ENCODE results near the gene SPAG9. TPM values are rescaled to one million over a fixed set of nuclear protein-coding genes. Genes with fewer than 3 reads are reported as not detected.

SPAG9 gene
- 6.1 TPM for polyA plus RNA-seq

GRCh38 chr17:51120739-51121619 lies at the start of gene SPAG9:
TSS of gene SPAG9 (minus strand) at chr17:51120868. CDS start at chr17:51120656, 212 bp downstream.
- Mint-ChIP-seq H3K27me3 (peaks cover 3% of the 10 kb centered on the region), H3K9me3 (no peaks in the 10 kb centered on the region), H3K36me3 (peaks cover 2% of the 10 kb centered on the region), H3K27ac (peak within 1 kb of the TSS; percentile 99 to 100 (median 99)), H3K4me3 (peak within 1 kb of the TSS; percentile 98 to 100 (median 98)), H3K4me1 (peaks cover 33 to 41% (median 37%) of the 10 kb centered on the region in 3 donors)

- Mint-ChIP-seq H3K9me3 (no peaks in the 10 kb centered on the region), H3K27me3 (no peaks in the 10 kb centered on the region), H3K4me3 (peak overlapping the region in 1 of 4 donors; percentile 85), H3K36me3 (peaks cover 2% of the 10 kb centered on the region), H3K27ac (no peak overlapping the region), H3K4me1 (peaks cover 9 to 17% (median 14%) of the 10 kb centered on the region in 3 donors)
Observed at GRCh38 chr17:51169340-51169739, 48.7 kb upstream of the SPAG9 start.

GRCh38 chr17:51166987-51167931 lies 46.6 kb upstream of the SPAG9 start:
- Mint-ChIP-seq H3K4me1 (peaks cover 9 to 17% (median 14%) of the 10 kb centered on the region in 3 donors), H3K36me3 (peaks cover 2% of the 10 kb centered on the region), H3K27ac (peak overlapping the region; percentile 65 to 86 (median 67)), H3K9me3 (no peaks in the 10 kb centered on the region), H3K4me3 (peak overlapping the region; percentile 83 to 90 (median 87)), H3K27me3 (no peaks in the 10 kb centered on the region)

- Mint-ChIP-seq H3K4me3 (peak within 1 kb of the TSS; percentile 85 to 95 (median 94)), H3K27ac (peak within 1 kb of the TSS; percentile 78 to 99 (median 97)), H3K9me3 (no peaks in the 10 kb centered on the region), H3K4me1 (peaks cover 11 to 17% (median 14%) of the 10 kb centered on the region in 3 donors), H3K36me3 (peaks cover 5% of the 10 kb centered on the region), H3K27me3 (no peaks in the 10 kb centered on the region)
Observed at GRCh38 chr17:51166198-51166986, 45.7 kb upstream of the SPAG9 start, which contains the start of gene NME2. TSS of gene NME2 (plus strand) at chr17:51166411. CDS start at chr17:51166831, 420 bp downstream.

GRCh38 chr17:51165680-51166197 lies 45.1 kb upstream of the SPAG9 start:
- peak overlapping the region; percentile 78 to 99 (median 97) for H3K27ac Mint-ChIP-seq
- H3K9me3 Mint-ChIP-seq: no peaks in the 10 kb centered on the region
- H3K4me1 Mint-ChIP-seq: peaks cover 11 to 17% (median 14%) of the 10 kb centered on the region in 3 donors
- peaks cover 5% of the 10 kb centered on the region for H3K36me3 Mint-ChIP-seq
- no peaks in the 10 kb centered on the region for H3K27me3 Mint-ChIP-seq
- H3K4me3 Mint-ChIP-seq: peak overlapping the region; percentile 85 to 95 (median 94)

- peaks cover 5% of the 10 kb centered on the region for H3K36me3 Mint-ChIP-seq
- H3K27ac Mint-ChIP-seq: peak overlapping the region; percentile 78 to 99 (median 97)
Observed at GRCh38 chr17:51164911-51165679, 44.4 kb upstream of the SPAG9 start.

GRCh38 chr17:51161541-51161940 lies 40.9 kb upstream of the SPAG9 start:
- Mint-ChIP-seq H3K27me3 (no peaks in the 10 kb centered on the region), H3K4me3 (peak overlapping the region in 1 of 4 donors; percentile 84), H3K36me3 (peaks cover 3% of the 10 kb centered on the region), H3K4me1 (peaks cover 4 to 11% (median 9%) of the 10 kb centered on the region in 3 donors), H3K9me3 (no peaks in the 10 kb centered on the region), H3K27ac (no peak overlapping the region)

More at GRCh38 chr17:51164911-51165679, 44.4 kb upstream of the SPAG9 start:
- H3K27me3 Mint-ChIP-seq: no peaks in the 10 kb centered on the region
- H3K4me3 Mint-ChIP-seq: peak overlapping the region; percentile 85 to 95 (median 94)
- peaks cover 11 to 17% (median 16%) of the 10 kb centered on the region in 3 donors for H3K4me1 Mint-ChIP-seq
- H3K9me3 Mint-ChIP-seq: no peaks in the 10 kb centered on the region

- Mint-ChIP-seq H3K27ac (no peak overlapping the region), H3K36me3 (peaks cover 3% of the 10 kb centered on the region), H3K4me1 (peaks cover 6% of the 10 kb centered on the region in 3 donors), H3K9me3 (no peaks in the 10 kb centered on the region), H3K4me3 (peak overlapping the region in 1 of 4 donors; percentile 78), H3K27me3 (no peaks in the 10 kb centered on the region)
Observed at GRCh38 chr17:51159604-51160003, 38.9 kb upstream of the SPAG9 start.

- H3K9me3 Mint-ChIP-seq: peaks cover 0 to 2% (median 0%) of the 10 kb centered on the region in 3 donors
- H3K36me3 Mint-ChIP-seq: no peaks in the 10 kb centered on the region
- H3K27me3 Mint-ChIP-seq: no peaks in the 10 kb centered on the region
- no peak overlapping the region for H3K27ac Mint-ChIP-seq
- H3K4me3 Mint-ChIP-seq: peak overlapping the region in 3 of 4 donors; percentile 13 to 32 (median 17)
- H3K4me1 Mint-ChIP-seq: peaks cover 6% of the 10 kb centered on the region in 3 donors
Observed at GRCh38 chr17:51155416-51155815, 34.7 kb upstream of the SPAG9 start.

GRCh38 chr17:51154176-51154575 lies 33.5 kb upstream of the SPAG9 start:
- Mint-ChIP-seq H3K4me1 (peaks cover 0 to 6% (median 6%) of the 10 kb centered on the region in 3 donors), H3K36me3 (no peaks in the 10 kb centered on the region), H3K4me3 (no peak overlapping the region), H3K9me3 (peaks cover 0 to 2% (median 0%) of the 10 kb centered on the region in 3 donors), H3K27ac (no peak overlapping the region), H3K27me3 (no peaks in the 10 kb centered on the region)

GRCh38 chr17:51153210-51154072 lies 32.8 kb upstream of the SPAG9 start, which contains the start of gene NME1:
TSS of gene NME1 (plus strand) at chr17:51153559. CDS start at chr17:51155655, 2,096 bp downstream.
- Mint-ChIP-seq H3K36me3 (no peaks in the 10 kb centered on the region), H3K27me3 (no peaks in the 10 kb centered on the region), H3K4me1 (peaks cover 0 to 6% (median 6%) of the 10 kb centered on the region in 3 donors), H3K9me3 (peaks cover 0 to 2% (median 0%) of the 10 kb centered on the region in 3 donors), H3K27ac (no peak within 1 kb of the TSS), H3K4me3 (no peak within 1 kb of the TSS)

- H3K36me3 Mint-ChIP-seq: no peaks in the 10 kb centered on the region
- H3K4me1 Mint-ChIP-seq: peaks cover 0 to 6% (median 6%) of the 10 kb centered on the region in 3 donors
- no peak overlapping the region for H3K4me3 Mint-ChIP-seq
- no peaks in the 10 kb centered on the region for H3K27me3 Mint-ChIP-seq
- peaks cover 0 to 2% (median 0%) of the 10 kb centered on the region in 3 donors for H3K9me3 Mint-ChIP-seq
- no peak overlapping the region for H3K27ac Mint-ChIP-seq
Observed at GRCh38 chr17:51152766-51153209, 32.1 kb upstream of the SPAG9 start.
